ENCODE measurements around the gene PELI2. TPM values are rescaled to one million over a fixed set of nuclear protein-coding genes. Genes with fewer than 3 reads are reported as not detected.
"Not testable (repeated sequence)": the region's sequence is repeated elsewhere in the genome, so short reads cannot be mapped to it uniquely, and the experiment has no call there.

PELI2 gene
- total RNA-seq, 2 donors from 2014 or later = 1.1 to 2.4 TPM

- no peaks in the 10 kb centered on the region for H3K27me3 Mint-ChIP-seq
- no peaks in the 10 kb centered on the region for H3K36me3 Mint-ChIP-seq
- H3K4me1 Mint-ChIP-seq (ENCODE audit: low read depth in 2 of 2) = peaks cover 13 to 26% of the 10 kb centered on the region in 2 donors
Measured at GRCh38 chr14:56154321-56154720, 36.1 kb downstream of the PELI2 start.

DNA sequence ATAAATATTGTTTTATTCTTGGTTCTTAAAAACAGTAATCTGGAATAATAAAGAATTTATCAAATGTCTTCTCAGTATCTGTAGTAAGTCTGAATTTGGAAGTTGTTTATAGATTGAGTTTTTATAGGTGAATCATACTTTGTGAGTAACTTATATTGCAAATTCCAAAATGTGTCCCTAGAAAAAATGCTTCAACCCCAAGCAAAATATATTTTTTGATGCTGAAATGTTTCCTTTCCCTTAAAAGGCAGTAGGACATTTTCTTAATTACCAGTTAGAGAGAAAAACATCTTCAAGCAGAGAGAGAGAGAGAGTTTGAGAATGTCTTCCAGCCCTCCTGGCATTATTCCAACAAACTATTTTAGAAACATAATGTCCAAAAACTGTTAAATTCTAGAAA lies 37.9 kb downstream of the PELI2 start:
- Mint-ChIP-seq H3K4me3 (no peak overlapping the region), H3K27ac (no peak overlapping the region), H3K27me3 (no peaks in the 10 kb centered on the region), H3K4me1 (ENCODE audit: low read depth in 2 of 2) (peaks cover 13 to 22% of the 10 kb centered on the region in 2 donors), H3K9me3 (no peaks in the 10 kb centered on the region), H3K36me3 (no peaks in the 10 kb centered on the region)
- ATAC-seq (no peak), DNase-seq (ENCODE audit: low spot score) (no peak)

More at GRCh38 chr14:56154321-56154720, 36.1 kb downstream of the PELI2 start:
- ATAC-seq (no peak), DNase-seq (ENCODE audit: low spot score) (no peak)
- Mint-ChIP-seq H3K9me3 (no peaks in the 10 kb centered on the region), H3K27ac (no peak overlapping the region), H3K4me3 (no peak overlapping the region)

DNA sequence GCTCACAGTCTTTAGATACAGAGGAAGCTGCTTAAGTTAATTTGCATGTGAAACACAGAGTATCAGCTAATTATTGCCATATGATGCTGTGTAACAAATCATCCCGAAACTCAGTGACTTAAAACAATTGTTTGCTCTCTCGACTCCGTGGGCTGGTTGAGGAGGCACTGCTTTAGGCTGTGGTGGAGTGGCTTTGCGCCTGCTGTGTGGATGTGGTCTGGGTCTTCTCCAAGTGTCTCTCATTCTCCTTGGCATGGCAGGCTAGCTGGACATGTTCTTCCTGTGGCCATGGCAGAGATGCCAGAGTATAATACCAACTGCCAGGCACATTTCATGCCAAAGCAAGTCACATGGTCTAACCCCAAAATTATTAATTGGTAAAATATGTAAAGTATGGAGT lies 40.9 kb downstream of the PELI2 start:
- Mint-ChIP-seq H3K9me3 (no peaks in the 10 kb centered on the region), H3K27me3 (no peaks in the 10 kb centered on the region), H3K4me3 (no peak overlapping the region), H3K4me1 (ENCODE audit: low read depth in 2 of 2) (peaks cover 13 to 17% of the 10 kb centered on the region in 2 donors), H3K27ac (no peak overlapping the region), H3K36me3 (peaks cover 2% of the 10 kb centered on the region)
- DNase-seq (ENCODE audit: low spot score) (no peak), ATAC-seq (peak in 1 of 2 donors; percentile 20)

GRCh38 chr14:56160088-56160487 lies 41.9 kb downstream of the PELI2 start:
- Mint-ChIP-seq H3K4me1 (ENCODE audit: low read depth in 2 of 2) (peaks cover 13% of the 10 kb centered on the region in 2 donors), H3K4me3 (no peak overlapping the region), H3K27me3 (no peaks in the 10 kb centered on the region), H3K27ac (peak overlapping the region in 1 of 2 donors; percentile 81), H3K9me3 (no peaks in the 10 kb centered on the region), H3K36me3 (peaks cover 12% of the 10 kb centered on the region)
- ATAC-seq (no peak), DNase-seq (ENCODE audit: low spot score) (no peak)

- ATAC-seq = no peak
- Mint-ChIP-seq H3K27ac (no peak overlapping the region), H3K9me3 (peaks cover 8% of the 10 kb centered on the region), H3K4me3 (no peak overlapping the region), H3K36me3 (peaks cover 24% of the 10 kb centered on the region), H3K4me1 (ENCODE audit: low read depth in 2 of 2) (peaks cover 13 to 16% of the 10 kb centered on the region in 2 donors), H3K27me3 (no peaks in the 10 kb centered on the region)
- DNase-seq (ENCODE audit: low spot score) = no peak
Measured at GRCh38 chr14:56161658-56162057, 43.4 kb downstream of the PELI2 start.

- Mint-ChIP-seq H3K36me3 (peaks cover 30% of the 10 kb centered on the region), H3K9me3 (peaks cover 14% of the 10 kb centered on the region), H3K4me1 (ENCODE audit: low read depth in 2 of 2) (peaks cover 13 to 16% of the 10 kb centered on the region in 2 donors), H3K27me3 (no peaks in the 10 kb centered on the region), H3K27ac (no peak overlapping the region), H3K4me3 (no peak overlapping the region)
- no peak for ATAC-seq
- no peak for DNase-seq (ENCODE audit: low spot score)
Measured at GRCh38 chr14:56162476-56162875, 44.3 kb downstream of the PELI2 start.

- peaks cover 31% of the 10 kb centered on the region for H3K36me3 Mint-ChIP-seq
Measured at GRCh38 chr14:56166579-56166978, 48.4 kb downstream of the PELI2 start.

DNA sequence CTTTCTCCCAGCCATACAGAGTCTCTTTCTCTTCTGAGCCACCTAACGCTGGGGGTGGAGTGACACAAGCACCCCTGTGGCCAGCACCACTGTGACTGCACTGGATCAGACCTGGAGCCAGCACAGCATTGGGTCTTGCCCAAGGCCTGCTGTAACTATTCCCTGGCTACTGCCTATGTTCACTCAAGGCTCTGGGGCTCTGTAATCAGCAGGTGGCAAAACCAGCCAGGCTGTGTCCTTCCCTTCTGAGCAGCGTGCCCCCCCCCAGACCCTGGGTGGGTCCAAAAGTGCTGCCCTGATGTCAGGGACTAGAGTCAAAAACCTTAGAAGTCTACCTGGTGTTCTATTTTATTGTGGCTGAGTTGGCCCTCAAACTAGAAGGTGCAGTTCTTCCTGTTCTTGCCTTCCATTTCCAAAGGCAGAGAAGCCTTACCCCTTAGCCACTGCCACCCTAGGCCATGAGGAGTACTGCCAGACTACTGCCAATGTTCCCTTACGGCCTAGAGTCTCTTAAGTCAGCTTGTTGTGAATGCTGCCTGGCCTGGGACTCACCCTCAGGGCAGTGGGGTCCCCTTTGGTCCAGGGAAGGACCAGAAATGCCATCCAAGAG lies 49.9 kb downstream of the PELI2 start:
- Mint-ChIP-seq H3K4me3 (no peak overlapping the region), H3K4me1 (ENCODE audit: low read depth in 2 of 2) (peaks cover 21 to 27% of the 10 kb centered on the region in 2 donors), H3K9me3 (peaks cover 16% of the 10 kb centered on the region), H3K27ac (no peak overlapping the region), H3K27me3 (no peaks in the 10 kb centered on the region), H3K36me3 (peaks cover 31% of the 10 kb centered on the region)
- no peak for DNase-seq (ENCODE audit: low spot score)
- no peak for ATAC-seq

More at GRCh38 chr14:56166579-56166978, 48.4 kb downstream of the PELI2 start:
- peaks cover 16% of the 10 kb centered on the region for H3K9me3 Mint-ChIP-seq
- DNase-seq (ENCODE audit: low spot score); H3K27me3 Mint-ChIP-seq; ATAC-seq; H3K27ac Mint-ChIP-seq; H3K4me3 Mint-ChIP-seq: not testable (repeated sequence)
- peaks cover 9 to 15% of the 10 kb centered on the region in 2 donors for H3K4me1 Mint-ChIP-seq (ENCODE audit: low read depth in 2 of 2)

GRCh38 chr14:56170028-56170427 lies 51.8 kb downstream of the PELI2 start:
- peaks cover 19% of the 10 kb centered on the region for H3K9me3 Mint-ChIP-seq
- H3K4me3 Mint-ChIP-seq = no peak overlapping the region
- no peaks in the 10 kb centered on the region for H3K27me3 Mint-ChIP-seq
- H3K36me3 Mint-ChIP-seq = peaks cover 19% of the 10 kb centered on the region
- DNase-seq (ENCODE audit: low spot score) (no peak), ATAC-seq (no peak)
- H3K4me1 Mint-ChIP-seq (ENCODE audit: low read depth in 2 of 2) = peaks cover 40 to 42% of the 10 kb centered on the region in 2 donors
- H3K27ac Mint-ChIP-seq = no peak overlapping the region

DNA sequence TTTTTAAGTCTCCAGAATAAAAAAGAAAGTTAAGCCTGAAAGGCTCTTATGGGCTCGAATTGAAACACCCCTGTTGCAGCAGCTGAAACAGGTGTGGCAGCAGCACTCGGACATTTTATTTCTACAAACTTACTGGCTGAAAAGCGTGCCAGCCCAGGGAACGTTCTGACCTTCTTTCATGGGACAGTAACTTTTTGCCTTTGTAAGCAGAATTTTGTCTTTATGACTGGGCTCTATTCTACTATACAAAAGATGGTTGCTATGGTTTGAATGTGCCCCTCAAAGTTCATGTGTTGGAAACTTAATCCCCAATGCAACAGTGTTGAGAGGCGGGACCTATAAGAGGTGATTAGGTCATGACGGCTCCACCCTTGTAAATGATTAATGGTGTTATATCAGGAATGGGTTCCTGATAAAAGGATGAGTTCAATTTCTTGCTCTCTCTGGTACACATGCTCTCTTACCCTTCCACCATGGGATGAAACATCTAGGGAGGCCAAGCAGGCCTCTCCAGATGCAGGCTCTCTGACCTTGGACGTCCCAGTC lies 52.7 kb downstream of the PELI2 start:
- Mint-ChIP-seq H3K27ac (peak overlapping the region in 1 of 2 donors; percentile 7), H3K36me3 (peaks cover 12% of the 10 kb centered on the region), H3K4me3 (no peak overlapping the region)

DNA sequence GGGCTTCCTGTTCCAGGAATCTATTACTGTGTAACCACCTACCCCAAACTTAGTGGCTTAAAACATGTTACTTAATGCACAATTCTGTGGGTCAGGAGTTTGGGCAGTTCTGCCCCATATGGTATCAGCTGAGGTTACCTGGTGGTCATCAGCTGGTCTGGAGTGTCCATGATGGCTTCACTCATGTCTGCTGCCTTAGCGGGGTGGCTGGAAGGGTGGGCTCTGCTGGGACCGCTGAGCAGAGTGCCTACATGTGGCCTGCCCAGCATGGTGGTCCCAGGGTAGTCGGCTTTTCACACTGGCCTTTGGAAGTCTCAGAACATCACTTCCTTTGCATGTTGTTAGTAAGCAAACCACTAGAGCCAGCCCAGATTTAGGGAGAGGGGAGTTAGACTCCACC lies 53.9 kb downstream of the PELI2 start:
- H3K36me3 Mint-ChIP-seq = peaks cover 5% of the 10 kb centered on the region
- no peak for DNase-seq (ENCODE audit: low spot score)
- peak overlapping the region in 1 of 2 donors; percentile 5 for H3K27ac Mint-ChIP-seq
- no peaks in the 10 kb centered on the region for H3K27me3 Mint-ChIP-seq
- ATAC-seq = peak in 1 of 2 donors; percentile 48
- H3K4me1 Mint-ChIP-seq (ENCODE audit: low read depth in 2 of 2) = peaks cover 40 to 41% of the 10 kb centered on the region in 2 donors
- peaks cover 8% of the 10 kb centered on the region for H3K9me3 Mint-ChIP-seq
- peak overlapping the region; percentile 12 for H3K4me3 Mint-ChIP-seq

More for the DNA sequence above, 52.7 kb downstream of the PELI2 start:
- H3K4me1 Mint-ChIP-seq (ENCODE audit: low read depth in 2 of 2) = peaks cover 40 to 41% of the 10 kb centered on the region in 2 donors
- H3K27me3 Mint-ChIP-seq = no peaks in the 10 kb centered on the region
- peaks cover 14% of the 10 kb centered on the region for H3K9me3 Mint-ChIP-seq
- no peak for DNase-seq (ENCODE audit: low spot score)
- no peak for ATAC-seq

- Mint-ChIP-seq H3K4me3 (no peak overlapping the region), H3K27me3 (no peaks in the 10 kb centered on the region), H3K36me3 (peaks cover under 1% of the 10 kb centered on the region), H3K9me3 (peaks cover 4% of the 10 kb centered on the region), H3K27ac (peak overlapping the region in 1 of 2 donors; percentile 5), H3K4me1 (ENCODE audit: low read depth in 2 of 2) (peaks cover 40 to 41% of the 10 kb centered on the region in 2 donors)
- peak in 1 of 2 donors; percentile 53 for ATAC-seq
- no peak for DNase-seq (ENCODE audit: low spot score)
Measured at GRCh38 chr14:56172571-56172971, 54.4 kb downstream of the PELI2 start.

GRCh38 chr14:56173365-56173922 lies 55.2 kb downstream of the PELI2 start:
- DNase-seq (ENCODE audit: low spot score) (no peak), ATAC-seq (no peak)
- H3K27ac Mint-ChIP-seq = peak overlapping the region in 1 of 2 donors; percentile 5
- no peaks in the 10 kb centered on the region for H3K27me3 Mint-ChIP-seq
- H3K36me3 Mint-ChIP-seq = no peaks in the 10 kb centered on the region
- no peak overlapping the region for H3K4me3 Mint-ChIP-seq
- peaks cover 40 to 41% of the 10 kb centered on the region in 2 donors for H3K4me1 Mint-ChIP-seq (ENCODE audit: low read depth in 2 of 2)
- peaks cover 2% of the 10 kb centered on the region for H3K9me3 Mint-ChIP-seq

GRCh38 chr14:56175773-56176172 lies 57.6 kb downstream of the PELI2 start:
- Mint-ChIP-seq H3K27ac (no peak overlapping the region), H3K4me1 (ENCODE audit: low read depth in 2 of 2) (peaks cover 35 to 41% of the 10 kb centered on the region in 2 donors), H3K27me3 (no peaks in the 10 kb centered on the region), H3K9me3 (peaks cover 2% of the 10 kb centered on the region), H3K4me3 (no peak overlapping the region), H3K36me3 (no peaks in the 10 kb centered on the region)
- ATAC-seq (no peak), DNase-seq (ENCODE audit: low spot score) (no peak)

All from natural killer cell treated with Interleukin-12 subunit alpha and Interleukin-12 subunit beta and Interleukin-15 and Interleukin-18, amount 100 ng/mL, for 72 hours (primary cell).